Fibroblast of mammary gland (primary cell): ENCODE results near the gene GNB1L.

ENCODE experiments used
- DNase-seq: peaks from one replicate; pipeline ENCODE4 v3.0.0-alpha.2; 2010; ENCODE audit warnings: low read depth
- H3K4me3 ChIP-seq: 2 replicates; pipeline ENCODE4 v1.5.1; 2011; ENCODE audit warnings: low read depth, mild to moderate bottlenecking, low read length, moderate library complexity; ENCODE audit not compliant: control insufficient read depth
- TF ChIP-seq, protein P1 (sequence below): conservative IDR thresholded peaks from 2 replicates; pipeline ENCODE4 v1.5.1; 2011; ENCODE audit warnings: low read depth, low read length, inconsistent platforms; ENCODE audit not compliant: control insufficient read depth, insufficient read depth

GNB1L gene

DNA sequence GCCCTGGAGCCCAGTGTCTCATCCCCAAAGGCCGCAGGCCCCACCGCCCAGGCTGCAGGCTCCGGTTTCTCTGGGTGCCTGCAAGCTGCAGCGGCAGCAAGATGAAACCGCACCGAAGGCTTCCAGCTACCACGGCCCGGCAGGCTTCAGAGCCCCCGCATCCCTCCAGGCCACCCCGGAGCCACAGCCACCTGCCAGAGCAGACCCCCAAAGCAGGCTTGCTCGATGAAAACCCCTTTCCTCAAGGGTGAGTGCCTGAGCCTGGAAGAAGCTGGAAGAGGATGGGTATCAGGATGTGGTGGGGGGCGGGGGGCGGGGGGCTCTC is 24.5 kb upstream of the GNB1L start:
- no peak overlapping the region for H3K4me3 ChIP-seq
- no peak for DNase-seq
- TF ChIP-seq, protein P1, sequence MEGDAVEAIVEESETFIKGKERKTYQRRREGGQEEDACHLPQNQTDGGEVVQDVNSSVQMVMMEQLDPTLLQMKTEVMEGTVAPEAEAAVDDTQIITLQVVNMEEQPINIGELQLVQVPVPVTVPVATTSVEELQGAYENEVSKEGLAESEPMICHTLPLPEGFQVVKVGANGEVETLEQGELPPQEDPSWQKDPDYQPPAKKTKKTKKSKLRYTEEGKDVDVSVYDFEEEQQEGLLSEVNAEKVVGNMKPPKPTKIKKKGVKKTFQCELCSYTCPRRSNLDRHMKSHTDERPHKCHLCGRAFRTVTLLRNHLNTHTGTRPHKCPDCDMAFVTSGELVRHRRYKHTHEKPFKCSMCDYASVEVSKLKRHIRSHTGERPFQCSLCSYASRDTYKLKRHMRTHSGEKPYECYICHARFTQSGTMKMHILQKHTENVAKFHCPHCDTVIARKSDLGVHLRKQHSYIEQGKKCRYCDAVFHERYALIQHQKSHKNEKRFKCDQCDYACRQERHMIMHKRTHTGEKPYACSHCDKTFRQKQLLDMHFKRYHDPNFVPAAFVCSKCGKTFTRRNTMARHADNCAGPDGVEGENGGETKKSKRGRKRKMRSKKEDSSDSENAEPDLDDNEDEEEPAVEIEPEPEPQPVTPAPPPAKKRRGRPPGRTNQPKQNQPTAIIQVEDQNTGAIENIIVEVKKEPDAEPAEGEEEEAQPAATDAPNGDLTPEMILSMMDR: no peak

DNA sequence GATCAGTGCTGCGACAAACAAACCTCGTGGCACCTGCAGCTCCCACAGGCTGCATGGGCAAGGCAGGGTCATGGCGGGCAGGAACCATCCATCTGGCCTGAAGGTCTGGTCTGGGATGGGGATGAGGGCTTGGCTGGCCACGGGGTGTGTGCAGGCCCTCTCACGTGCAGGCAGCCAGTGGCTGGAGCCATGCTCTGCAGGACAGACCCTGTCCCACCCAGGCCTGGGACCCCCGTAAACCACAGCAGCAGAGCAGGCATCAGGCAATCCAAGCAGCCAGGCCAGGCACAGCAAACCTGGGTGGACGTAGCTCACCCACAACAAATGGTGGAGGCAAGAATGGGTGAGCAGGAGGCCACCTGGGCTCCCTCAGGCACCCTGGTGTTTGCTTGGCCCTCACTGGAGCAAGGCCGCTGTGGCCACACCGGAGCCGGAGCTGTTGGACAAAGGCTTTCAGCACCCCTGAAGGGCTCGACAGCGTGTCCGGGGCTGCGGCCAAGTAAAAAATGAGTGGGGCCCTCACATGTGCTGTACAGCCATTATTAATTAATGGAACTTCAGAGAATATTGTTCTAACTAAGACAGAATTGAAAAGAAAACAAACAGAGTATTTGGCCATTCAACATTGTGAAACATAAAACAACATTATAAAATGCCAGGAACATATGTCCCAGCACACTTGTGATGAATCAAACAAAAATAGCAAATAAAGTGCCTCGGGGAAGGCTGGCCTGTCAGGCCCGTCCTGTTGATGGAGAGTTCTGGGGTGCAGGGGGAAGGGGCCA is 24.0 kb upstream of the GNB1L start:
- H3K4me3 ChIP-seq: no peak overlapping the region
- DNase-seq: peak; percentile 58
- TF ChIP-seq, protein P1: no peak

DNA sequence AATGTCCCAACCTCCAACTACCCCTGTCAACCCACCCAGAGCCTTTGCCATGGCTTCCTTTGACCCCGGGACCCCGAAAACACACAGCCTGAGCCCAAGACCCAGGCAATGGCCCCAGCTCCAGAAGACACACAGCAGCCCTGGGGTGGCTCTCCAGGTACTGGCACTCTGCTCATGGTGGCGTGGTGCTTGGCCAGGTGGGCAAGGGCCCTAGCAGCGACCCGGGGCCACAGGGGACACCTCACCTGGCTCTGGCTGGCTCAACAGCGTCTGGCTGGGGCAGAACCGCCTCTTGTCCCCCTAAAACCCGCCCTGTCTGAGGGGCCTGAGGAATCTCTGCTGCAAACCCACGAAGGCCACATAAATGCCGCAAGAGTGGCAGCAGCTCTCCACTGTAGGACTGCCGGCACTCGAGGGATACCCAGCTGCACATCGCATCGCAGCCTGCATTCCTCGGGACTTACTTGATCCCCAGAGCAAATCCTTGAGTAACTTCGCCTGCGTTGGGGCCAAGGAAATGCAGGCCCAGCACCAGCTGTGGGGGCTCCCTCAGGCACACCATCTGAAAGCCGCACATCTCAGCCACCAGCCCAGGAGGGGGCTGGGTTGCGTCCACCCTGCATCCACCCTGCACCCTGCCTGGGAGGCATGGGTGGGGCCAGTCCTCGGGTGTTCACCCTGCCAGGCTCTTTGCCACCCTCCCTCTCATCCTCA is 23.1 kb upstream of the GNB1L start:
- no peak overlapping the region for H3K4me3 ChIP-seq
- TF ChIP-seq, protein P1: no peak
- DNase-seq: peak; percentile 26

DNA sequence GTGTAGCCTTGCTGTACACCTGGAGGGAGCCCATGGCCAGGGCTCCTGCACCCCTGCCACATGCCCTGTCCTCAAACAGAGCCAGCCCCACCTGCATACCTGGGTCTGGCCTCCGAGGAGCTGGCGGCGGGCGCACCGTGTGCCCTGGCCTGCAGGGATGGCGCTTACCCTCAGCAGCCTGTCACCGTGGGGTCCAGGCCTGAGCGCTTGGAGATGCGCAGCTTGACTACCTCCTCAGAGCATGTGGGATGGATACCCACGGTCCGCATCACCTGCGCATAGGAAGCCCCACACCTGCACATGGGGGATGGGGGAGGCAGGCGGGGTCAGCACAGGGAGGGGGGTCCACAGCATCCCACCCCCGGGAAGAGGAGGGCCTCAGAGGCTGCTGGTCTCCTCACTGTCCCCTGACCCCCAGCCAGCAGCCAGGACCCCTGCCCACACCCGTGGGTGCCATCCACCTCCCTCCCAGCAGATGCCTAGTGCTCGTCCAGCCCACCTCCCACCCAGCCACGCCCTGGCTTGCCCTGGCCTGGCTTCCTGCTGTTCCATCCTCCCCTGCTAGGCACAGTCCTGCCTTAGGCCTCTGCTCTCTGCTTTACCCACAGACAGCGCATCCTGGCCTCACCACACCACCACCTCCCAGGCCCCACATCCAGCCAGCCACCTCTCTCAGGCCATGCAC is 22.4 kb upstream of the GNB1L start:
- no peak overlapping the region for H3K4me3 ChIP-seq
- no peak for DNase-seq
- TF ChIP-seq, protein P1: no peak

DNA sequence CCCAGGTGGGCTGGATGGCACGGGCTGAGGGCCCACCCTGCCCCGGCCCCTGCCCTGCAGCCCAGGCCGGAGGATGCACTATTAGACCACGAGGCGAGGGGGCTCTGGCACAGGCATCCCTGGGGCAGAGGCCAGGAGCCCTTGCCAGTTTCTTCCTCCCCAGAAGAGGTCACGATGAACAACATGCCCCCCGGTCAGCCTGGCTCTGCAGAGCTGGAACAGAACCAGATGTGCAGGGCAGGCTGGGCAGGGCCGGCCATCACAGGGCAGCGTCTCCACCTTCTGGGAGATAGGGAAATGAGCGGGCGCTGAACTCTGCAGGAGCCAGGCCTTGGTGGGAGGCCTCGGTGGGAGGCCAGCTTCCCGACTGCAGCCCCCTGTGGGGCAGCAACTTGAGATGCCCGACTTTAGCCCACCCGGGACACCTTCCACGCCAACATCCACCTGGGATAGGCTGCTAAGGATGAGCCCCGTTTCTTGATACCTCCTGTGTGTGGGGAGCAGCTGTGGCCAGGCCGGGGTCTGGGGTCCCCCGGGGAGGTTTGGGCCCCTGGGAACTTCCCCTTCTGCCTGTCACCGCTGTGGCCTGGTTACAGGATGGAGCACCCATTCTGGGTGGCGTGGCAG is 21.8 kb upstream of the GNB1L start:
- DNase-seq: no peak
- H3K4me3 ChIP-seq: no peak overlapping the region
- TF ChIP-seq, protein P1: no peak

DNA sequence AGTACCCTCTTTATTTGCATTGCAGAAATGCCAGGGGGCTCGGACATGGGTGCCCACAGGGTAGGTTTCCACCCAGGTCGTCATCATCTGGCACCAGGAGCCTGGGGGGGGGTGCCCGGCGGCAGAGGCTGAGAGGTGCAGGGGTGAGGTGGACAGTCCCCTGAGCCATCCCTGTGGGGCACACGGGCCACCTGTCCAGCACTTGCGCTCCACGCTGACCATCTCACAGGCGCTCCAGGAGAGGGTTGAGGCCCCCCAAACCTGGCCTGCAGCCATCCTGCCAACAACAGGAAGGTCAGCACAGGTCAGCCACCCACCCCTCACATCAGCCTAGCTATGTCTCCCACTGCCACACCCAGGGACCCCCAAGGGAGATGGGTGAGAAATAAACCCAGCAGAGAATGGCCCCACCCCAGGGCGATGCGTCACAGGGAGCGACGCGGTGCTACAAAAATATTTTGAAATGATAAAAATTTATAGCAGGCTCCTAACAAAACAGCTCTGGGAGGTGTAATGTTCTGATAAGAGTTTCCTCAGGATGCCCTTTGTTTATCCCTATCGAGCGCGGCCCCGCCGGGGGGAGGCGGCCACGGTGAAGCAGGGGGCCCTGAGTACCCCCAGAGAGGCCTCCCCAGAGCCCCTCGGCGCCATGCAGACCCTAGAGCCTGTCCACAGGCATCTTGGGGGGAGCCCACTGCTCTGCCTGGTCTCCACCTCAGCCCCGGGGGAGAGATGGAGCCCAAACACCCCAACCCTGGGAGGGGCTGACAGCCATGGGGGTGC is 21.0 kb upstream of the GNB1L start:
- DNase-seq: no peak
- no peak overlapping the region for H3K4me3 ChIP-seq
- TF ChIP-seq, protein P1: no peak
